Stimulated activated CD8-positive, alpha-beta memory T cell treated with anti-CD3 and anti-CD28 coated beads, Interleukin-12 subunit alpha, Interleukin-12 subunit beta, amount 100 ng/mL, for 24 hours (primary cell): ENCODE results near the gene RBCK1.

Experiments used
- DNase-seq: peaks from one replicate; pipeline ENCODE4 v3.0.0-alpha.2; 2020; ENCODE audit errors: extremely low read depth

The RBCK1 gene

GRCh38 chr20:399182-399707, 8.9 kb upstream of the RBCK1 start:
- no peak for DNase-seq

GRCh38 chr20:400128-400453, 8.0 kb upstream of the RBCK1 start:
- DNase-seq, result no peak

- no peak for DNase-seq
These were observed 7.4 kb upstream of the RBCK1 start for GRCh38 chr20:400454-401275.

- no peak for DNase-seq
These were observed 6.2 kb upstream of the RBCK1 start for GRCh38 chr20:401682-402495.

GRCh38 chr20:402496-402885, 5.6 kb upstream of the RBCK1 start:
- DNase-seq, result no peak

GRCh38 chr20:402898-403581, 5.1 kb upstream of the RBCK1 start:
- DNase-seq, result no peak

- DNase-seq, result no peak
These were observed 4.5 kb upstream of the RBCK1 start for GRCh38 chr20:403582-403957.

GRCh38 chr20:404088-404487, 4.0 kb upstream of the RBCK1 start:
- no peak for DNase-seq

- no peak for DNase-seq
These were observed 1.6 kb upstream of the RBCK1 start for GRCh38 chr20:406200-407132.

- DNase-seq, result peak; percentile 28
These were observed 756 bp upstream of the RBCK1 start for GRCh38 chr20:407133-407952.

GRCh38 chr20:408843-409696, 971 bp downstream of the RBCK1 start:
- DNase-seq, result no peak

- DNase-seq, result no peak
These were observed 1.8 kb downstream of the RBCK1 start for GRCh38 chr20:409697-410559.

GRCh38 chr20:412081-412480, 4.0 kb downstream of the RBCK1 start:
- DNase-seq, result no peak

- no peak for DNase-seq
These were observed 6.1 kb downstream of the RBCK1 start for GRCh38 chr20:414161-414560.

- DNase-seq, result no peak
These were observed 7.8 kb downstream of the RBCK1 start for GRCh38 chr20:415820-416322.

- no peak for DNase-seq
These were observed 9.1 kb downstream of the RBCK1 start for GRCh38 chr20:416950-417800.

- DNase-seq, result no peak
These were observed 9.8 kb downstream of the RBCK1 start for GRCh38 chr20:417801-418342.
